HepG2 (cell line): Measurements from ENCODE around the gene UBAP2L.

Experiments
- EP300 ChIP-seq, 3 experiments: sonication (generic) in 1 of 3; formaldehyde crosslinking in 1 of 3; IDR thresholded peaks; 2 replicates each; pipeline versions ENCODE4 v1.5.1 to v1.6.1; 2011 to 2020; ENCODE audit warnings: low read depth in 2 of 3, low read length in 2 of 3, borderline replicate concordance in 1 of 3, improper control_type of control experiment in 1 of 3, mild to moderate bottlenecking in 1 of 3, missing genetic modification reagents in 1 of 3, moderate library complexity in 1 of 3
- YY1 ChIP-seq: IDR thresholded peaks from 2 replicates; pipeline ENCODE4 v1.6.1; 2011; ENCODE audit warnings: low read length, low read depth, moderate library complexity, mild to moderate bottlenecking; ENCODE audit not compliant: insufficient read depth, insufficient replicate concordance

DNA sequence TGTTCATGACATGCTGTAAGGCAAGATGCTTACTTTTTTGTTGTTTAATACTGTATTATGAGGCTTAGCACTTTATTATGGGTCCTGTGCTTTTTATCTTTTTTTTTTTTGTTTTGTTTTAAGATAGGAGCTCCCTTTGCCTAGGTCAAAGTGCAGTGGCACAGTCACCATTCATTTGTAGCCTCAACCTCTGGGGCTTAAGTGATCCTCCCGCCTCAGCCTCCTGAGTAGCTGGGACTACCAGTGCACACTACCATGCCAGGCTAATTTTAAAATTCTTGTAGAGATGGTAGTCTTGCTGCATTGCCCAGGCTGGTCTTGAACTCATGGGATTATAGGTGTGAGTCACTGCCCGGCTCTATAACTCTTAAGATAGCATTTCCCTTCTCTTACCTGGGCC lies 4.6 kb downstream of the UBAP2L start:
- no peak for TF ChIP-seq YY1
- no peak for TF ChIP-seq EP300 (IDR thresholded peaks at IDR 0.05; ENCODE audit: low read depth in 2 of 2, low read length in 2 of 2)
- no peak for TF ChIP-seq EP300 (CRISPR knock-in tag; IDR thresholded peaks at IDR 0.05; ENCODE audit: borderline replicate concordance)
